ENCODE data around the gene PTS. TPM values are rescaled to one million over a fixed set of nuclear protein-coding genes. Genes with fewer than 3 reads are reported as not detected.

Gene PTS
- total RNA-seq, 1 donor from 2014 or later, result 49.6 TPM

- Mint-ChIP-seq H3K36me3 (ENCODE audit: insufficient read depth) (no peaks in the 10 kb centered on the region), H3K27ac (no peak overlapping the region), H3K4me1 (ENCODE audit: low read depth) (peaks cover 6% of the 10 kb centered on the region), H3K9me3 (ENCODE audit: low read depth) (no peaks in the 10 kb centered on the region), H3K27me3 (peaks cover 4% of the 10 kb centered on the region), H3K4me3 (ENCODE audit: low read depth) (no peak overlapping the region)
- DNase-seq (ENCODE audit: low spot score, unreplicated experiment), result no peak
- no peak for TF ChIP-seq CTCF (IDR thresholded peaks at IDR 0.05; ENCODE audit: unreplicated experiment)
Measured at GRCh38 chr11:112212710-112213109, 13.5 kb upstream of the PTS start.

- no peak for TF ChIP-seq CTCF (IDR thresholded peaks at IDR 0.05; ENCODE audit: unreplicated experiment)
- Mint-ChIP-seq H3K9me3 (ENCODE audit: low read depth) (no peaks in the 10 kb centered on the region), H3K27me3 (peaks cover 4% of the 10 kb centered on the region), H3K36me3 (ENCODE audit: insufficient read depth) (no peaks in the 10 kb centered on the region), H3K4me3 (ENCODE audit: low read depth) (no peak overlapping the region), H3K27ac (no peak overlapping the region), H3K4me1 (ENCODE audit: low read depth) (peaks cover 6% of the 10 kb centered on the region)
- DNase-seq (ENCODE audit: low spot score, unreplicated experiment), result no peak
Measured at GRCh38 chr11:112213753-112214152, 12.5 kb upstream of the PTS start.

GRCh38 chr11:112215621-112216020, 10.6 kb upstream of the PTS start:
- H3K36me3 Mint-ChIP-seq (ENCODE audit: insufficient read depth), result no peaks in the 10 kb centered on the region
- no peaks in the 10 kb centered on the region for H3K27me3 Mint-ChIP-seq
- TF ChIP-seq CTCF (IDR thresholded peaks at IDR 0.05; ENCODE audit: unreplicated experiment), result no peak
- H3K9me3 Mint-ChIP-seq (ENCODE audit: low read depth), result no peaks in the 10 kb centered on the region
- H3K4me3 Mint-ChIP-seq (ENCODE audit: low read depth), result no peak overlapping the region
- H3K27ac Mint-ChIP-seq, result no peak overlapping the region
- DNase-seq (ENCODE audit: low spot score, unreplicated experiment), result no peak
- peaks cover 6% of the 10 kb centered on the region for H3K4me1 Mint-ChIP-seq (ENCODE audit: low read depth)

GRCh38 chr11:112216561-112217105, 9.6 kb upstream of the PTS start:
- no peak for DNase-seq (ENCODE audit: low spot score, unreplicated experiment)
- TF ChIP-seq CTCF (IDR thresholded peaks at IDR 0.05; ENCODE audit: unreplicated experiment), result no peak
- Mint-ChIP-seq H3K36me3 (ENCODE audit: insufficient read depth) (no peaks in the 10 kb centered on the region), H3K4me3 (ENCODE audit: low read depth) (no peak overlapping the region), H3K27me3 (no peaks in the 10 kb centered on the region), H3K4me1 (ENCODE audit: low read depth) (peaks cover 6% of the 10 kb centered on the region), H3K27ac (no peak overlapping the region), H3K9me3 (ENCODE audit: low read depth) (no peaks in the 10 kb centered on the region)

GRCh38 chr11:112219476-112220232, 6.6 kb upstream of the PTS start:
- Mint-ChIP-seq H3K4me1 (ENCODE audit: low read depth) (peaks cover 6% of the 10 kb centered on the region), H3K27ac (no peak overlapping the region), H3K36me3 (ENCODE audit: insufficient read depth) (no peaks in the 10 kb centered on the region), H3K9me3 (ENCODE audit: low read depth) (no peaks in the 10 kb centered on the region), H3K4me3 (ENCODE audit: low read depth) (no peak overlapping the region), H3K27me3 (peaks cover 3% of the 10 kb centered on the region)
- DNase-seq (ENCODE audit: low spot score, unreplicated experiment), result peak; percentile 20
- TF ChIP-seq CTCF (IDR thresholded peaks at IDR 0.05; ENCODE audit: unreplicated experiment), result peak; percentile 82

Measured in progenitor cell of endocrine pancreas (in vitro differentiated cells).